D721Med (cell line): Measurements from ENCODE around the gene EMSY.

Experiments used
- DNase-seq: peaks from one replicate; pipeline ENCODE4 v3.0.0; 2011; ENCODE audit warnings: low spot score; ENCODE audit not compliant: insufficient read length
- FAIRE-seq: peaks from 2 replicates; lab custom pipeline; 2011; peaks lifted over from hg19 to GRCh38; lab: Jason Lieb, UNC
- TF ChIP-seq, protein P1 (sequence below): IDR thresholded peaks from 2 replicates; pipeline ENCODE4 v1.5.1; 2012; ENCODE audit warnings: mild to moderate bottlenecking, control low read depth; ENCODE audit not compliant: insufficient read depth; ENCODE audit errors: missing control alignments

Gene EMSY

DNA sequence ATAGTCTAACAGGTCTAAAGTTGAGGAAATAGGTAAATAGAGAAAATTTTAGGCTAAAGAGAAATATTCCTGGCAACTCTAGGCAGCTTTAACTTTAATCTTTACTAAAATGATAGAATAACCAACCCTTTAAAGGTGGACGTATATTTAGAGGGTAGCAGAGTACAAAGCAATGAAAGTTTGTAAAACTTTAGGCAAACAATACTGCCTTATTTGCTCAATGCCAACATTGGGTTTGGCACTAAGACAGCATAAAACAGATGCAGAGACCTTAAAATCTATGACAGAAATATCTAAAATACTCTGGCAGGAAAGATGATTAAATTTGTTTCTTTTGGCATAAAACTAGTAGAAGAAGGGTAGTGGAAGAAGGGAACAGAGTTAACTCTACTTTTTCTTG is 70.7 kb downstream of the EMSY start:
- DNase-seq (no peak), FAIRE-seq (no peak)
- TF ChIP-seq, protein P1, sequence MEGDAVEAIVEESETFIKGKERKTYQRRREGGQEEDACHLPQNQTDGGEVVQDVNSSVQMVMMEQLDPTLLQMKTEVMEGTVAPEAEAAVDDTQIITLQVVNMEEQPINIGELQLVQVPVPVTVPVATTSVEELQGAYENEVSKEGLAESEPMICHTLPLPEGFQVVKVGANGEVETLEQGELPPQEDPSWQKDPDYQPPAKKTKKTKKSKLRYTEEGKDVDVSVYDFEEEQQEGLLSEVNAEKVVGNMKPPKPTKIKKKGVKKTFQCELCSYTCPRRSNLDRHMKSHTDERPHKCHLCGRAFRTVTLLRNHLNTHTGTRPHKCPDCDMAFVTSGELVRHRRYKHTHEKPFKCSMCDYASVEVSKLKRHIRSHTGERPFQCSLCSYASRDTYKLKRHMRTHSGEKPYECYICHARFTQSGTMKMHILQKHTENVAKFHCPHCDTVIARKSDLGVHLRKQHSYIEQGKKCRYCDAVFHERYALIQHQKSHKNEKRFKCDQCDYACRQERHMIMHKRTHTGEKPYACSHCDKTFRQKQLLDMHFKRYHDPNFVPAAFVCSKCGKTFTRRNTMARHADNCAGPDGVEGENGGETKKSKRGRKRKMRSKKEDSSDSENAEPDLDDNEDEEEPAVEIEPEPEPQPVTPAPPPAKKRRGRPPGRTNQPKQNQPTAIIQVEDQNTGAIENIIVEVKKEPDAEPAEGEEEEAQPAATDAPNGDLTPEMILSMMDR: no peak

DNA sequence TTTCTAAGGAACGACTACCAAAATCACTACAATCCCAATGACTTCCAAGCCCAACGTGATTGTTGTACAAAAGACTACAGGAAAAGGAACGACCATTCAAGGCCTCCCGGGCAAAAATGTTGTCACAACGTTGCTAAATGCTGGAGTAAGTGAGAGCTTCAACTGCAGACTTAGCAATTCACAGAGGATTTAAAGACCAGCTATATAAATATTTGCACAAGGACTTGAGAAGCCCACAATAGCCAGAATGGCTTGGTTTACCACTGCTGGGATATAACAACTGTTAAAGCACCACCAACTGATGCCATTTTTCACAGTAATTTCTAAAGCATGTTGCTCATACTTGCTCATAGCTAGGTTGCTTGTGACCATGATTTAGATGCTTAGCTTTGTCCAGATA is 78.3 kb downstream of the EMSY start:
- FAIRE-seq (no peak), DNase-seq (no peak)
- TF ChIP-seq, protein P1: no peak

DNA sequence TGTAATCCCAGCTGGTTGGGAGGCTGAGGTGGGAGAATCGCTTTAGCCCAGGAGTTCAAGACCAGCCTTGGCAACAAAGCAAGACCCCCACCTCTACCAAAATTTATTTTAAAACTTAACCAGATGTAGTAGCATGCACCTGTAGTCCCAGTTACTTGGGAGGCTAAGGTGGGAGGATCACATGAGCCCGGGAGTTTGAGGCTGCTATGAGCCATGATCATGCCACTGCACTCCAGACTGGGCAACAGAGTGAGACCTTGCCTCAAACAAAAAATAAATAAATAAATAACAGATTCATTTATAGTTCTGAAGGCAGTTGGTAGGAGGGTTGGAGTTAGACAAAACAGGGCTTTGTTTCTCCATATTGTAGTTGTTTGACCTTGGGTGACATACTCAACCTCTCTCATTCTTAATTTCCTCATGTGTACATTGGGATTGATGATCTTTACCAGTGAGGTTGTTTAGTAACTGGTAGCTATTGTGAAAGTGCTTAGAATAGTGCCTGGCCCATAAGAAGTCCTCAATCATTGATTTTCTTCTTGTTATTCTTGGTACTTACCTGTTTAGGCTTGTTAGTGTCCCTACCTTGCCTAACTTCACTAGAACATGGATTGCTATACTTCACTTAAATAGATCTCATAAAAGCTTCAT is 79.1 kb downstream of the EMSY start:
- FAIRE-seq (no peak), DNase-seq (no peak)
- TF ChIP-seq, protein P1: no peak

DNA sequence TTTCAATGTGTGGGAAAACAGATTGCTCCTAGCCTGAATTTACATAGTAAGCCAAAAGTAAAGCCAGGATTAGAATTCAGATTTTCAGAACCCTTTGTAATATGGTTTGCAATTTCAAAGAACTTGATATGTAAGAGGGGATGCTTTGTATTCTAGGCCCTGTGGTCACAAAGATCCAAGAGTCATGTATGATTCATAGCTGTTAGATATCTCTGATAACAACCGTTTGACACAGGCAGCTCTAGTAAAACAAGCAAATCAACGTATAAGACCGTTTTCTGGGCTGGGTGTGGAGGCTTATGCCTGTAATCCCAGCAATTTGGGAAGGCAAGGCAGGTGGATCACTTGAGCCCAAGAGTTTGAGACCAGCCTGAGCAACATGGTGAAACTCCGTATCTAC is 79.6 kb downstream of the EMSY start:
- FAIRE-seq (no peak), DNase-seq (no peak)
- TF ChIP-seq, protein P1: no peak

DNA sequence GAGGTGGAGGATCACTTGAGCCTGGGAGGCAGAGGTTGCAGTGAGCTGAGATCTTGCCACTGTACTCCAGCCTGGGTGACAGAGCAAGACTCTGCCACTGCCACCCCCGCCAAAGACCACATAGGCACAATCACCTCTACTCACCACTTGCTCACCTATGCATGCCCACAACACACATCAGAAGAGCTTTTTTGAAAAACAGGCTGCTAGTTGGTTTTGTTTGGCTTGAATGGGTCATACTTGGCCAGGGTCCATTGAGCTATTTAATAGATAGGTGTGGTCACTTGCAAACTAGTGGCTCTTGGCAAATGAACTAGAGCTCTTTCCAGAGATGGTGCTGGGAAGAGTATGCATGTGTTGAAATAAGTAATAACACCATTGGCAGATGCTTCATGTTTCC is 80.1 kb downstream of the EMSY start:
- TF ChIP-seq, protein P1: no peak
- DNase-seq (no peak), FAIRE-seq (no peak)

DNA sequence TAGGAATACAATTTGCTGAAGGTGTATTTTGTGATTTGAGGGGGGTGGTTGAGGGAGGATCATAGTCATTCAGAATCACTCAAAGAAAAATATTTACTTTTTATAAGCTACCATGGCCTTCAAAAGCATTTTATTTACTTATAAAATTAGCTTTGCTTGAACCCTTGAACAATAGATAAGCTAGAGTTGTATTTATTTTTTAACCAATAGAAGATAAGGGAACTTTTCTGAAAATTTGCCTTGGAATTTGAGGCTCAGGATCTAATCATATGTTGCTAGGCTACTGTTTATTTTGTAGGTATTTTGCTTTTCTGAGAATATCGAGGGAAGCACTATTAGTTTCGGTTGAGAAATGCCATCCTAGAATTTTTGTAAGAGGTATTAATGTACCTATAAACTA is 82.1 kb downstream of the EMSY start:
- DNase-seq (no peak), FAIRE-seq (no peak)
- TF ChIP-seq, protein P1: no peak

DNA sequence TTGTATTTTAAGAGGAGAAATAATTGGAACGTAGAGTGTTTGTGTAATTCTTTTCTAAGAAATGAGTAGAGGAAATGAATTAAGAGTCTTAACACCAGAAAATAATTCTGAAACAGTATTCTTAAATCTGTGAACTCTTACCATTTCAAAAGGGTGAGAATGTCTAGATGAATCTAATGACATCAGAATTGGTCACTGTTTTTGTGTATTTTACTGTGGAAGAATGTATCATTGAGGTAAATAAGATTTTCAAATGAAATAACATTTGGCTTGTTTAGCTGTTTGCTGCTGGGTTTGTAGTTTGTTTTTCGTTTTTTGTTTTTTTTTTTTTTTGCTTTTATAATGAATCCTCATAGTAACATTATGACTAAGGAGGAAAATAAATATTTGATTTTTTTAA is 97.6 kb downstream of the EMSY start:
- no peak for DNase-seq
- FAIRE-seq: no peak
- TF ChIP-seq, protein P1: no peak
